ENCODE measurements around the gene ORC6.

- no peak for TF ChIP-seq CTCF (IDR thresholded peaks at IDR 0.05)
- no peak for TF ChIP-seq POLR2A (IDR thresholded peaks at IDR 0.05)
Observed at GRCh38 chr16:46718214-46718613, 28.8 kb downstream of the ORC6 start.
